ENCODE results near the gene ABHD12.

DNA sequence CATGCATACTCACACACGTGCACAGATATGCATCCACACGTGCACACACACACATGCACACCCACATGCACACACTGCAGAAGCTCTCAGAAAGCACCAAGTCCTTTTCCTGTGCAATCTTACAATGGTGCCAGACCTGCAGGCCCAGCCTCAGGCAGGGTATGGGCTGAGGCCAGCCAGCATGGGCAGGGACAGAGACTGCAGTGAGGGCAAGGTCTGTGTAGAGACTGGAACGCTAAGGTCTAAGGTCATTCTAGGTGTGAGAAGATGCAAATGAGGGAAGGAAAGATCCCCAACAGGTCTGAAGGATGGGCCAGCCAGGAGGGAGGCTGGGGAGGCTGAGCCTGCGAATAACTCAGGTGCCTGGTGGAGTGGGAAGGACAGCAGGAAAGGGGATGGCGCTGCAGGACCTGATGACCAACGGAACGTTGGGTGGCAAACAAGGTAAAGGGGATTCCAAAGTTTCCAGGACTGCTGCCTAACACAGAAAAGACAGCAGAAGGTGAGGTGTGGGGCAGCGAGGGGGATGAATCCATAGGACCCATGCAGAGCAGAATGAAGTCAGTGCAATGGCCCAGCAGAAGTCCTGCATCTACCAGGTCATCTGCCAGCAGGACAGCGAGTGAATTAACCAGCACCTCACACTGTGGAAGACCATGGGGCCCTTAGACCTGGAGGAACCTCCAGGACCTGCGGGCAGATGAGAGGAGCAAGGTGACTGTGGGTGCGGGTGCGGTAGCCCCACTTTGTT is 67.0 kb downstream of the ABHD12 start:
- TF ChIP-seq POLR2A (IDR thresholded peaks at IDR 0.05), result no peak
- TF ChIP-seq CTCF (IDR thresholded peaks at IDR 0.05 in 4 of 5, conservative IDR thresholded peaks at IDR 0.05 in 1 of 5), result no peak
